WERI-Rb-1 (cell line): Measurements from ENCODE around the gene VIT.
"Not testable (repeated sequence)": the region's sequence is repeated elsewhere in the genome, so short reads cannot be mapped to it uniquely, and the experiment has no call there.

Experiments
- DNase-seq: peaks from one replicate; pipeline ENCODE4 v3.0.0-alpha.2; 2020
- H3K27ac ChIP-seq: fragments of 250-450 bp; sonication (Bioruptor Pico); 2 replicates; pipeline ENCODE4 v1.5.1; 2020; ENCODE audit warnings: mild to moderate bottlenecking, moderate library complexity
- H3K27me3 ChIP-seq: fragments of 250-450 bp; sonication (Bioruptor Pico); 2 replicates; pipeline ENCODE4 v1.5.1; 2021; ENCODE audit warnings: mild to moderate bottlenecking, low read depth, moderate library complexity; ENCODE audit not compliant: insufficient read depth, severe bottlenecking
- H3K36me3 ChIP-seq: fragments of 250-450 bp; sonication (Bioruptor Pico); 2 replicates; pipeline ENCODE4 v1.5.1; 2020; ENCODE audit warnings: mild to moderate bottlenecking, moderate library complexity
- H3K4me3 ChIP-seq: 2 replicates; pipeline ENCODE4 v1.5.1; 2011; ENCODE audit warnings: low read depth, mild to moderate bottlenecking, control low read depth, low read length
- H3K9me3 ChIP-seq: fragments of 250-450 bp; sonication (Bioruptor Pico); 2 replicates; pipeline ENCODE4 v1.5.1; 2021; ENCODE audit warnings: mild to moderate bottlenecking, moderate library complexity; ENCODE audit not compliant: severe bottlenecking
- CTCF ChIP-seq: IDR thresholded peaks from 2 replicates; pipeline ENCODE4 v1.5.1; 2011; ENCODE audit warnings: low read depth, mild to moderate bottlenecking, control low read depth, inconsistent platforms, low read length

VIT gene

GRCh38 chr2:36812196-36812595 lies 115.7 kb downstream of the VIT start:
- Histone ChIP-seq H3K4me3 (no peak overlapping the region), H3K27ac (peak overlapping the region; percentile 41; the same call in 1 of the 2 replicates), H3K27me3 (no peaks in the 10 kb centered on the region), H3K9me3 (peaks cover 7% of the 10 kb centered on the region), H3K36me3 (no peaks in the 10 kb centered on the region)
- peak; percentile 67 for DNase-seq
- TF ChIP-seq CTCF: peak; percentile 68

DNA sequence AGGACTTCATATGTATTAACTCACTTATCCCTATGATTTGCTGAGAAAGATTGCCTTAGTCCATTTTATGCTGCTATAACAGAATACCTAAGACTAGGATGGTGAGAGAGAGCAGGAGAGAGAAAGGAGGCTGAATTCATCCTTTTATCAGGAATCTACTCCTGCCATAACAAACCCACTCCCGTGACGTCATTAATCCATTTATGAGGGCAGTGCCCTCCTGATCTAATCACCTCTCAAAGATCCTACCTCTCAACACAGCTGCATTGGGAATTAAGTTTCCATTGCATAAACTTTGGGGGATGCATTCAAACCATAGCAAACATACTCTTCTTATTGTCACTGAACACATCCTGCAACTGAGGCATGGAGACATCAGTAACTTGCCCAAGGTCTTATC lies 122.0 kb downstream of the VIT start:
- no peak for DNase-seq
- no peaks in the 10 kb centered on the region for H3K27me3 ChIP-seq
- no peak overlapping the region for H3K4me3 ChIP-seq
- TF ChIP-seq CTCF: no peak
- H3K9me3 ChIP-seq: no peaks in the 10 kb centered on the region
- no peaks in the 10 kb centered on the region for H3K36me3 ChIP-seq
- no peak overlapping the region for H3K27ac ChIP-seq

DNA sequence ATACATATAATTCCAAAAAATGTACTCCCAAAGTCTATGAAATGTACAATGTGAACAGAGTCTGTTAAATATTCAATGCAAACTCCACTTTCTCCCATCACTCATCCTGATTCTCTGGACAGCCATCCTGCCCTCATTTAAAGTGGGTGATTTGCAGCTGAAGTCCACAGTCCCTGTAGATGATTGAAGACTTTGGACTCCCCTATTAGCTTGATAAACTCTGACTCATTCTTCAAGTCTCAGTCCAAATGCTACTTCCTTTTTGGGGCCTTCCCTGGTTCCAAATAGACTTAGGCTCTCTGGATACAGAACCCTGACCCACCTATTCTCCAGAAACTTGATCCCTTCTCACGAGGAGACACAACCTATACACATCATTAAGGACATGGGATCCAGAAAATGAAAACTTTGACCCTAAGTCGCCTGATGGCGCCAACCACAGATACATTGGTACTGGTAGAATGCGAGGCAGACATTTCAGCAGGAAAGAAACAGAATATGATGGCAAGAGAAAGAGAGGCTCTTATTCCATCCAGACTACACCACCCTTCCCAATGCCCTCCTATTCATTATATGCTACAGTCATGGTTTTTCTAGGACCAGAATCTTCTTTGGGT lies 122.7 kb downstream of the VIT start:
- TF ChIP-seq CTCF: no peak
- no peaks in the 10 kb centered on the region for H3K27me3 ChIP-seq
- no peaks in the 10 kb centered on the region for H3K9me3 ChIP-seq
- H3K27ac ChIP-seq: no peak overlapping the region
- no peak overlapping the region for H3K4me3 ChIP-seq
- no peaks in the 10 kb centered on the region for H3K36me3 ChIP-seq
- no peak for DNase-seq

DNA sequence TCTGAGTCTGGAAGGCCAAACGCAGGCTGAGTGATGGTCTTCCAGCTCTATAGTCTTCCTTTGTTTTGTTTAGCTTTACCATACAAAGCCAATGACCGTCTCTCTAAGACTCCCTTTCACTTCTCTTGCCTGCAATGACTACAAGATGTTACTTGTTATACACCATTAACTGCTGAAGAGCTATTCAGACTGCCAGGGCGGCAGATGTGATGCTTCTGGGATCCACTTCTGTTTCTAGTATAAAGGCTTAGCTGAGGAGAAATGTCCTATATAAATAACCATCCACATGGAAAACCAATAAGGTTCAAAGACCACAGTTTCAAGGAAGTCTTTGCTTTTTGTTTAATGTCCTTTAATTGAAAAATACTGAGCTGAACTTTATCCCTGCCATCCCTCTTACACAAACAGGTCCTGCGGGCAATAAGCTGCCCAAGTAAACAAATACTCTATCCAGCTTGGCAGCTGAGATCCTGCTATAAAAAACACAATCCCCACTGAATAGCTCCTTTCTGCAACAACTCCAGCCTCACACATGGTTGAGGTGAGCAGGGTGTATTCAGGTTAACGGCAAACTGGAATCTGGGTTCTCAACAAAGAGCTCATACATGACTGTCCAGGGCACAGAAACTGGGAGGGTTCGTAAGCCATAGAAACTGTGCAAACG lies 124.6 kb downstream of the VIT start:
- no peaks in the 10 kb centered on the region for H3K36me3 ChIP-seq
- H3K4me3 ChIP-seq: no peak overlapping the region
- no peaks in the 10 kb centered on the region for H3K9me3 ChIP-seq
- H3K27ac ChIP-seq: no peak overlapping the region
- TF ChIP-seq CTCF: no peak
- H3K27me3 ChIP-seq: no peaks in the 10 kb centered on the region
- no peak for DNase-seq

DNA sequence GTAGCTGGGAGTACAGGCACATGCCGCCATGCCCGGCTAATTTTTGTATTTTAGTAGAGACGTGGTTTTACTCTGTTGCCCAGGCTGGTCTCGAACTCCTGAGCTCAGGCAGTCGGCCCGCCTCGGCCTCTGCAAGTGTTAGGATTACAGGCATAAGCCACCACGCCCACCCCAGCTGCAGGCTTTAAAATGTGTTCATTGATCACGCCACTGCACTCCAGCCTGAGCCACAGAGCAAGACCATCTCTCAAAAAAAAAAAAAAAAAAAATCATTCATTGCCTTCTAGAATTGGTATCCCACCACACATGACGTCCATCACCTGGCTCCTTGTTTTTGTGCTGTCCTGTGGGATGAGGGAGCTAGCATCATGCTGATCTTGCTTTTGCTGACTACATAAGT lies 127.4 kb downstream of the VIT start:
- no peak for TF ChIP-seq CTCF
- Histone ChIP-seq H3K36me3 (no peaks in the 10 kb centered on the region), H3K27me3 (no peaks in the 10 kb centered on the region), H3K27ac (no peak overlapping the region), H3K4me3 (no peak overlapping the region), H3K9me3 (no peaks in the 10 kb centered on the region)
- DNase-seq: no peak

GRCh38 chr2:36824273-36824672 lies 127.8 kb downstream of the VIT start:
- no peaks in the 10 kb centered on the region for H3K36me3 ChIP-seq
- H3K27me3 ChIP-seq: no peaks in the 10 kb centered on the region
- no peaks in the 10 kb centered on the region for H3K9me3 ChIP-seq
- no peak for TF ChIP-seq CTCF
- DNase-seq: no peak
- no peak overlapping the region for H3K4me3 ChIP-seq
- H3K27ac ChIP-seq: no peak overlapping the region

- H3K27me3 ChIP-seq, H3K36me3 ChIP-seq, DNase-seq, H3K9me3 ChIP-seq, H3K27ac ChIP-seq, H3K4me3 ChIP-seq: not testable (repeated sequence)
Observed at GRCh38 chr2:36824683-36825082, 128.2 kb downstream of the VIT start.
